ENCODE measurements around the gene GJA10. TPM values are rescaled to one million over a fixed set of nuclear protein-coding genes. Genes with fewer than 3 reads are reported as not detected.

Gene GJA10
- polyA plus RNA-seq, 3 donors = not detected

- H3K27me3 ChIP-seq (ENCODE audit: control insufficient read depth in 2 of 2, insufficient read depth in 2 of 2, low read length in 2 of 2) = no peaks in the 10 kb centered on the region
- no peak overlapping the region for H3K4me2 ChIP-seq (replicated peaks; ENCODE audit: extremely low read depth, low read length, poor library complexity, severe bottlenecking)
- H3K9ac ChIP-seq (ENCODE audit: insufficient read depth, low read length, poor library complexity, severe bottlenecking) = no peak overlapping the region
- Mint-ChIP-seq H3K9me3 (peaks cover 8 to 16% (median 13%) of the 10 kb centered on the region in 7 donors), H3K27me3 (ENCODE audit: low read depth in 3 of 3) (peaks cover 1 to 2% (median 2%) of the 10 kb centered on the region in 3 donors), H3K4me1 (peaks cover 14% of the 10 kb centered on the region), H3K27ac (peak overlapping the region in 1 of 7 donors; percentile 43), H3K36me3 (no peaks in the 10 kb centered on the region), H3K4me3 (no peak overlapping the region)
- H3K79me2 ChIP-seq (ENCODE audit: insufficient read depth, low read length) = no peaks in the 10 kb centered on the region
- H3K9me3 ChIP-seq (replicated peaks in 1 of 2; ENCODE audit: control insufficient read depth in 1 of 2, insufficient read depth in 1 of 2, low read length in 2 of 2) = peaks cover 0 to 10% of the 10 kb centered on the region in 2 donors
- no peak overlapping the region for H3K4me3 ChIP-seq (replicated peaks in 1 of 3; ENCODE audit: low read depth in 2 of 3, low read length in 3 of 3)
- H3K36me3 ChIP-seq (replicated peaks in 1 of 2; ENCODE audit: control insufficient read depth in 1 of 2, insufficient read depth in 2 of 2, low read length in 2 of 2) = no peaks in the 10 kb centered on the region
- no peak for DNase-seq
- H3K27ac ChIP-seq (ENCODE audit: low read depth in 1 of 2, low read length in 2 of 2) = no peak overlapping the region
- intact Hi-C loops (cut with micrococcal nuclease) = no loop called here
- H4K20me1 ChIP-seq (ENCODE audit: insufficient read depth, low read length) = no peaks in the 10 kb centered on the region
- WGBS (ENCODE audit: insufficient coverage) = 60% methylated on average over 1 of the region's 6 CpGs
- H3K4me1 ChIP-seq (ENCODE audit: control insufficient read depth in 1 of 2, insufficient read depth in 2 of 2, low read length in 2 of 2) = peaks cover 8 to 10% of the 10 kb centered on the region in 2 donors
- no peak overlapping the region for H2AFZ ChIP-seq (ENCODE audit: insufficient read depth, low read depth, low read length, poor library complexity, severe bottlenecking)
- TF ChIP-seq CTCF (IDR thresholded peaks at IDR 0.05) = no peak
Measured at GRCh38 chr6:89921197-89921596, 26.9 kb downstream of the GJA10 start.

- Histone ChIP-seq H3K9me3 (replicated peaks in 1 of 2; ENCODE audit: control insufficient read depth in 1 of 2, insufficient read depth in 1 of 2, low read length in 2 of 2) (peaks cover 0 to 10% of the 10 kb centered on the region in 2 donors), H3K9ac (ENCODE audit: insufficient read depth, low read length, poor library complexity, severe bottlenecking) (no peak overlapping the region), H3K79me2 (ENCODE audit: insufficient read depth, low read length) (no peaks in the 10 kb centered on the region), H3K27me3 (ENCODE audit: control insufficient read depth in 2 of 2, insufficient read depth in 2 of 2, low read length in 2 of 2) (no peaks in the 10 kb centered on the region), H3K4me3 (replicated peaks in 1 of 3; ENCODE audit: low read depth in 2 of 3, low read length in 3 of 3) (no peak overlapping the region), H4K20me1 (ENCODE audit: insufficient read depth, low read length) (no peaks in the 10 kb centered on the region), H2AFZ (ENCODE audit: insufficient read depth, low read depth, low read length, poor library complexity, severe bottlenecking) (no peak overlapping the region), H3K36me3 (replicated peaks in 1 of 2; ENCODE audit: control insufficient read depth in 1 of 2, insufficient read depth in 2 of 2, low read length in 2 of 2) (no peaks in the 10 kb centered on the region), H3K4me2 (replicated peaks; ENCODE audit: extremely low read depth, low read length, poor library complexity, severe bottlenecking) (no peak overlapping the region), H3K27ac (ENCODE audit: low read depth in 1 of 2, low read length in 2 of 2) (no peak overlapping the region), H3K4me1 (ENCODE audit: control insufficient read depth in 1 of 2, insufficient read depth in 2 of 2, low read length in 2 of 2) (peaks cover 8 to 11% of the 10 kb centered on the region in 2 donors)
- Mint-ChIP-seq H3K36me3 (no peaks in the 10 kb centered on the region), H3K4me3 (no peak overlapping the region), H3K27ac (no peak overlapping the region), H3K9me3 (peaks cover 6 to 12% (median 9%) of the 10 kb centered on the region in 7 donors), H3K27me3 (ENCODE audit: low read depth in 3 of 3) (peaks cover 1 to 2% (median 2%) of the 10 kb centered on the region in 3 donors), H3K4me1 (peaks cover 15% of the 10 kb centered on the region)
- intact Hi-C loops (cut with micrococcal nuclease) = no loop called here
- DNase-seq = no peak
- 100% methylated on average over 1 of the region's 10 CpGs for WGBS (ENCODE audit: insufficient coverage)
- TF ChIP-seq CTCF (IDR thresholded peaks at IDR 0.05) = no peak
Measured at GRCh38 chr6:89921691-89922090, 27.4 kb downstream of the GJA10 start.
